Left lung (tissue), 10 donors: ENCODE results near the gene ZBTB5. TPM values are rescaled to one million over a fixed set of nuclear protein-coding genes. Genes with fewer than 3 reads are reported as not detected.

ENCODE experiments used
- ATAC-seq: fragments of 200-7000 bp; cut with Tn5 transposase; one replicate; pipeline ENCODE4 v1.9.1; 2020; ENCODE audit warnings: moderate library complexity
- DNase-seq, 4 donors: peaks; one replicate each; pipeline ENCODE4 v3.0.0-alpha.2; 2013 to 2020
- H3K27ac ChIP-seq, 2 donors: fragments of 200-600 bp; sonication (generic) in 1 of 2; one replicate each; pipeline versions ENCODE4 v1.5.0 to v1.8.0; 2020 to 2021
- H3K27me3 ChIP-seq, 2 donors: fragments of 200-600 bp; sonication (generic) in 1 of 2; one replicate each; pipeline versions ENCODE4 v1.5.0 to v1.8.0; 2020 to 2021
- H3K36me3 ChIP-seq, 2 donors: fragments of 200-600 bp; sonication (generic) in 1 of 2; one replicate each; pipeline versions ENCODE4 v1.5.0 to v1.8.0; 2020 to 2021
- H3K4me1 ChIP-seq, 2 donors: fragments of 200-600 bp; one replicate each; pipeline ENCODE4 v1.8.0; 2021
- H3K4me3 ChIP-seq, 2 donors: fragments of 200-600 bp; sonication (generic) in 1 of 2; one replicate each; pipeline versions ENCODE4 v1.5.0 to v1.8.0; 2020 to 2021; ENCODE audit warnings: mild to moderate bottlenecking in 1 of 2
- H3K9me3 ChIP-seq, 2 donors: fragments of 200-600 bp; sonication (generic) in 1 of 2; one replicate each; pipeline versions ENCODE4 v1.5.0 to v1.8.0; 2020 to 2021
- intact Hi-C, 2 donors: fragments of 100-400 bp; cut with DNase I; formaldehyde crosslinking; loops; one replicate each; pipeline versions ENCODE4 v1.11.2 to v1.14.2; 2022
- polyA plus RNA-seq, 6 donors: library from polyadenylated mRNA; unstranded; fragments of 120-200 nt; gene quantifications; one replicate each; pipeline ENCODE4 v1.2.1, GENCODE V29; 2013; ENCODE audit not compliant: insufficient read length in 6 of 6
- total RNA-seq, 2 donors: library from RNA; stranded (reverse); fragmentation: NEBNext Ultra II Directional; extraction: Animal tissue kit (Norgen Biotek cat#: 25700); gene quantifications; one replicate each; pipeline ENCODE4 v1.2.1, GENCODE V29; 2021
- TF ChIP-seq, protein P1 (sequence below), 2 donors: fragments of 200-600 bp; sonication (generic) in 1 of 2; IDR thresholded peaks; one replicate each; pipeline versions ENCODE4 v1.5.0 to v1.8.0; 2021; ENCODE audit warnings: antibody characterized with exemption in 2 of 2
- donor health status: DM: no; HTN: yes; CAD: no.
- donor health status: DM: no; HTN: no; CAD: no.

Gene ZBTB5
- total and polyA plus RNA-seq, 8 donors: 7.5 to 28.5 (median 26.1) TPM

DNA sequence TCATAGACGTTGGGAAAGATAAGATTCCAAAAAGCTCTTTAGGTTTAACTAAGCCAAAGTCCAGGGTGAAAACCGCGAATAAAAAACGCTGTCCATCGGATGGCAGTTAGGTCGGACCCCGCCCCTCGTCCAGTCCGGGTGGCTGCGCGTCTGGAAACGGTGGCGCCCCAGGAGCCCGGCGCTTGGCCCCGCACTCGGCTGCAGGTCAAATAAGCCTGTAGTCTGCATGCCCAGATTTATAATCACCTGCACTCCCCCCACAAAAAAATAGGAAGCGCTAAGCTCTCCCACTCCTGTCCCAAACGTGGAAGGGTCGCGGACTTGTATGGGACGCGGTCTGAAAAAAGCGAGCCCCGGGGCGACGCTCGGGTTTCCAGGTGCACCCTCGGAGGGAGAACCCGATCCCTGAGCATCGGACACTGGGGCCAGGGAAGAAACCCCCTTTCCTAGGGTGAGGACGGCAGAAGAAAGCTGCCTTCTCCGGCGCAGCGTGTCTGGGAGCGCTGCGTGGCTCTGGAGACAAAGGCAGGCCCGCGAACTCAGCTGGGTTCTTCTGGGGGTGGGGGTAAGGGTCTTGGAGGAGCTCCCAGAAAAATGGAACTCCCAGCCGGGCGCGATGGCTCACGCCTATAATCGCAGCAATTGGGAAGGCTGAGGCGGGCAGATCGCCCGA is 923 bp upstream of the ZBTB5 start:
- intact Hi-C loops: no loop called here
- no peaks in the 10 kb centered on the region for H3K36me3 ChIP-seq
- H3K4me1 ChIP-seq: peaks cover 15 to 35% of the 10 kb centered on the region in 2 donors
- peak; percentile 61 to 89 (median 72) for DNase-seq
- peak overlapping the region; percentile 79 to 81 for H3K4me3 ChIP-seq
- peak; percentile 32 for ATAC-seq
- peak overlapping the region; percentile 92 to 97 for H3K27ac ChIP-seq
- TF ChIP-seq, protein P1, sequence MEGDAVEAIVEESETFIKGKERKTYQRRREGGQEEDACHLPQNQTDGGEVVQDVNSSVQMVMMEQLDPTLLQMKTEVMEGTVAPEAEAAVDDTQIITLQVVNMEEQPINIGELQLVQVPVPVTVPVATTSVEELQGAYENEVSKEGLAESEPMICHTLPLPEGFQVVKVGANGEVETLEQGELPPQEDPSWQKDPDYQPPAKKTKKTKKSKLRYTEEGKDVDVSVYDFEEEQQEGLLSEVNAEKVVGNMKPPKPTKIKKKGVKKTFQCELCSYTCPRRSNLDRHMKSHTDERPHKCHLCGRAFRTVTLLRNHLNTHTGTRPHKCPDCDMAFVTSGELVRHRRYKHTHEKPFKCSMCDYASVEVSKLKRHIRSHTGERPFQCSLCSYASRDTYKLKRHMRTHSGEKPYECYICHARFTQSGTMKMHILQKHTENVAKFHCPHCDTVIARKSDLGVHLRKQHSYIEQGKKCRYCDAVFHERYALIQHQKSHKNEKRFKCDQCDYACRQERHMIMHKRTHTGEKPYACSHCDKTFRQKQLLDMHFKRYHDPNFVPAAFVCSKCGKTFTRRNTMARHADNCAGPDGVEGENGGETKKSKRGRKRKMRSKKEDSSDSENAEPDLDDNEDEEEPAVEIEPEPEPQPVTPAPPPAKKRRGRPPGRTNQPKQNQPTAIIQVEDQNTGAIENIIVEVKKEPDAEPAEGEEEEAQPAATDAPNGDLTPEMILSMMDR (IDR thresholded peaks at IDR 0.05): no peak
- no peaks in the 10 kb centered on the region for H3K9me3 ChIP-seq
- H3K27me3 ChIP-seq: no peaks in the 10 kb centered on the region

DNA sequence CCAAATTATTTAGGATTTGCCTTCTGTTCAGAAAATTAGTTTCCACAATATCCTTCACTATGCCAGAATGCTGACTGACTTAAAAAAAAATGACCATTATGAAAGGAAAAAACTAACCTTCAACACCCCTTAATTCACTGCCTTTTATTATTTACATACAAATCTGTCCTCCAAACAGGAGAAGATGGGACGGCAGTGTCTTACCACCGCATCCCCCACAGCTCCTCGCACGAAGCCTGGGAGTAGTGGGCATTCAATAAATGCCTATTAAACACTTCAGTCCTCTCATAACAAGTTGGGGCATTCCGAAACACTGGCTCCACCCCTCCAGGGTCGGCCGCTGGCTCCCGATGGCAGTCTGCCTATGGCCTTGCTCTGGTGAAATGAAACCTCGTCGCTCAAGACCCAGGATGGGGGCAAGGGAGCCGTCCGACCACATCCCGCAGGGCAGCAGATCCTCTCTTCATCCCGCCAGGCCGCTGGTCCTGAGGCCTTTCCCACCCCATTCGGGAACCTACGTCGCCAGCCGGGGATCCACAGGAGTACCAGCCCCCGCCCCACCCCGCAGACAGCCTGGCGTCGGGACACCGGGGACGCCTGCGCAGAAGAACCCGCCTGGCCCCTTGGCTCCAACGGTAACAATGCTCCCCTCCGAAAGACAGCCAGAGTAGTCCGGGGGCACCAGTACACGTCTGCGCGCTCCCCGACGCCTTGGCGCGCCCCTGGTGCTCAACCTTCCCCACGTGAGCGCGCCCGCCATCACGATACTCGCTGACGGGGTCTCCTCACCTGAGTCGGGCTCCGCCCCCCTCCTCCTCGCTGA is 613 bp downstream of the ZBTB5 start:
- H3K4me3 ChIP-seq: peak overlapping the region; percentile 79 to 81
- intact Hi-C loops: no loop called here
- H3K27me3 ChIP-seq: no peaks in the 10 kb centered on the region
- TF ChIP-seq, protein P1 (IDR thresholded peaks at IDR 0.05): no peak
- H3K27ac ChIP-seq: peak overlapping the region; percentile 92 to 97
- peaks cover 15 to 35% of the 10 kb centered on the region in 2 donors for H3K4me1 ChIP-seq
- DNase-seq (peak; percentile 72 to 92 (median 80)), ATAC-seq (peak; percentile 66)
- no peaks in the 10 kb centered on the region for H3K36me3 ChIP-seq
- H3K9me3 ChIP-seq: no peaks in the 10 kb centered on the region

DNA sequence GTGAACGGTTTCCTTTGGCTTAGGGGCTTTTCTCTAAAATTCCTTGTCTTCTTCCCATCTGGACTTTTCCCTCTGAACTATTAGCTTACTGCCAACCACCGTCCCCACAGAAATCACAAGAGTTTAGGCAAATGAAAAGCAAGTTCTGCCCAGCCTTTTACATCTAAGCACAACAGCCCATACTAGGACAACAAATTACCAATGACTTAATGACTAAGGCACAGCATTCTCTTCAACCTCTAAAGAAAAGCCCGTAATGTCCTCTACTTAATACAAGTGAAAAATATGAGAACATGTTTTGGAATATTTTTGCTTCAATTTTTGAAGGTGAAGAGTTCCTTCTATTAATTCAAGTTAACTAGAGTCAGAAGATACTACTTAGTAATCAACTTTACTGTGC is 1.2 kb downstream of the ZBTB5 start:
- ATAC-seq (no peak), DNase-seq (no peak)
- intact Hi-C loops: no loop called here
- Histone ChIP-seq H3K36me3 (no peaks in the 10 kb centered on the region), H3K27me3 (no peaks in the 10 kb centered on the region), H3K9me3 (no peaks in the 10 kb centered on the region), H3K4me3 (peak overlapping the region; percentile 79 to 81), H3K4me1 (peaks cover 15 to 35% of the 10 kb centered on the region in 2 donors), H3K27ac (peak overlapping the region; percentile 92 to 97)
- TF ChIP-seq, protein P1 (IDR thresholded peaks at IDR 0.05): no peak

DNA sequence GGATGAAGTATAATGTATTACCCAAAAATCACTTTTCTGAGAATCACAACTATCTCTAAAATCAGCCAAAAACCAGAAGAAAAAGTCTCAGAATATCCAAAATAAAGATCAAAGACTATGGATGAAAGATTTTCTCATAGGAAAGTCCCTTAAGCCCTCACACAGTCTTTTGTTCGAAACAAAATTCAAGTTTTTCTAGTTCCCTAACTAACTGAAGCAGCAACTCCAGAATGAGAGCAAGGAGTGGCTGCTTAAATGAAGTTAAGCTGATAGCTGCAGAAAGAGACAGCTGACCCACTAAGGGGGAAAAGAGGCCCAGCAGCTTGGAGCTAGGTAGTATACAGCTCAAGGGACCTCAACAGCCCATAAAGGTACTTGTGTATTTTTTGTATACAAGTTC is 8.4 kb downstream of the ZBTB5 start:
- Histone ChIP-seq H3K4me3 (no peak overlapping the region), H3K4me1 (peaks cover 0 to under 1% of the 10 kb centered on the region in 2 donors), H3K27ac (no peak overlapping the region), H3K27me3 (no peaks in the 10 kb centered on the region), H3K36me3 (no peaks in the 10 kb centered on the region), H3K9me3 (no peaks in the 10 kb centered on the region)
- TF ChIP-seq, protein P1 (IDR thresholded peaks at IDR 0.05): no peak
- no peak for ATAC-seq
- intact Hi-C loops: no loop called here
- peak in 1 of 4 donors; percentile 29 for DNase-seq
